Adrenal gland (tissue), 12 donors: ENCODE results near the gene CCDC196. TPM values are rescaled to one million over a fixed set of nuclear protein-coding genes. Genes with fewer than 3 reads are reported as not detected.

ENCODE experiments used
- DNase-seq, 7 donors: peaks; one replicate each; pipeline ENCODE4 v3.0.0-alpha.2; 2019 to 2020
- H3K27ac ChIP-seq, 5 donors: fragments of 200-600 bp; sonication (generic) in 4 of 5; 1 replicate in 3 of 5; 2 replicates in 2 of 5; pipeline versions ENCODE4 v1.5.1 to v1.8.0; 2016 to 2020; ENCODE audit warnings: mild to moderate bottlenecking in 1 of 5
- H3K27me3 ChIP-seq: fragments of 200-600 bp; 2 replicates; pipeline ENCODE4 v1.8.0; 2021
- H3K36me3 ChIP-seq, 2 donors: fragments of 200-600 bp; replicated peaks in 1 of 2; 1 replicate in 1 of 2; 2 replicates in 1 of 2; pipeline versions ENCODE4 v1.5.1 to v1.8.0; 2018 to 2022
- H3K4me1 ChIP-seq, 2 donors: fragments of 200-600 bp; replicated peaks in 1 of 2; 1 replicate in 1 of 2; 2 replicates in 1 of 2; pipeline versions ENCODE4 v1.5.1 to v1.8.0; 2018 to 2021
- H3K4me3 ChIP-seq, 4 donors: fragments of 200-600 bp; sonication (generic) in 3 of 4; one replicate each; pipeline ENCODE4 v1.5.1; 2016 to 2018
- H3K9me3 ChIP-seq, 3 donors: fragments of 200-600 bp; sonication (generic) in 1 of 3; replicated peaks in 1 of 3; 1 replicate in 2 of 3; 2 replicates in 1 of 3; pipeline versions ENCODE4 v1.5.1 to v1.8.0; 2016 to 2021
- CTCF ChIP-seq, 6 experiments: fragments of 450-650 bp in 4 of 6; fragments of 200-600 bp in 2 of 6; sonication (generic) in 1 of 6; IDR thresholded peaks; 1 replicate in 5 of 6; 2 replicates in 1 of 6; pipeline versions ENCODE4 v1.5.1 to v1.8.0; 2016 to 2021; ENCODE audit warnings: antibody characterized with exemption in 6 of 6, mild to moderate bottlenecking in 2 of 6, moderate library complexity in 1 of 6
- POLR2A ChIP-seq, 2 donors: fragments of 450-650 bp; IDR thresholded peaks; one replicate each; pipeline ENCODE4 v1.6.1; 2017; ENCODE audit warnings: antibody characterized with exemption in 2 of 2, mild to moderate bottlenecking in 2 of 2, moderate library complexity in 1 of 2
- WGBS, 4 donors: extraction: QIAGEN DNeasy Blood & Tissue Kit in 2 of 4; methylation state at CpG; one replicate each; pipeline versions ENCODE4 v1.1.5 to v1.1.7; 2013 to 2017; 5-methylcytosine and 5-hydroxymethylcytosine counted together
- intact Hi-C, 2 donors: fragments of 100-400 bp; cut with DNase I; formaldehyde crosslinking; loops; one replicate each; pipeline versions ENCODE4 v1.14.1 to v1.15.0; 2022 to 2023
- polyA plus RNA-seq, 3 donors: library from polyadenylated mRNA; stranded (reverse); fragments of 200-250 nt in 2 of 3; fragments of 350-450 nt in 1 of 3; fragmentation: Illumina TruSeq in 1 of 3; extraction: RNeasy Lipid Tissue Mini Kit (QIAGEN cat#74804) in 1 of 3; gene quantifications; one replicate each; pipeline ENCODE4 v1.2.3, GENCODE V29; 2013 to 2014
- total RNA-seq, 9 donors: library from RNA; depleted of rRNA in 4 of 9; stranded (reverse); fragments of >200 nt in 4 of 9; fragments of 120-200 nt in 1 of 9; fragmentation: NEBNext Ultra II Directional in 1 of 9; extraction: Animal tissue kit (Norgen Biotek cat#: 25700) in 1 of 9; gene quantifications; one replicate each; pipeline versions ENCODE4 v1.1.0 to v1.2.4, GENCODE V29; 2013 to 2023
- donor health status: healthy with polysubstance abuse.
- donor health status: Bipolar disorder and iron deficiency.
- donor health status: DM: yes; HTN: yes; CAD: no.
- donor health status: DM: no; HTN: no; CAD: no.
- donor health status: DM: no; HTN: no; CAD: no.
- donor health status: DM: yes; HTN: yes; CAD: no.

Gene CCDC196
- total and polyA plus RNA-seq, 12 donors: not detected

DNA sequence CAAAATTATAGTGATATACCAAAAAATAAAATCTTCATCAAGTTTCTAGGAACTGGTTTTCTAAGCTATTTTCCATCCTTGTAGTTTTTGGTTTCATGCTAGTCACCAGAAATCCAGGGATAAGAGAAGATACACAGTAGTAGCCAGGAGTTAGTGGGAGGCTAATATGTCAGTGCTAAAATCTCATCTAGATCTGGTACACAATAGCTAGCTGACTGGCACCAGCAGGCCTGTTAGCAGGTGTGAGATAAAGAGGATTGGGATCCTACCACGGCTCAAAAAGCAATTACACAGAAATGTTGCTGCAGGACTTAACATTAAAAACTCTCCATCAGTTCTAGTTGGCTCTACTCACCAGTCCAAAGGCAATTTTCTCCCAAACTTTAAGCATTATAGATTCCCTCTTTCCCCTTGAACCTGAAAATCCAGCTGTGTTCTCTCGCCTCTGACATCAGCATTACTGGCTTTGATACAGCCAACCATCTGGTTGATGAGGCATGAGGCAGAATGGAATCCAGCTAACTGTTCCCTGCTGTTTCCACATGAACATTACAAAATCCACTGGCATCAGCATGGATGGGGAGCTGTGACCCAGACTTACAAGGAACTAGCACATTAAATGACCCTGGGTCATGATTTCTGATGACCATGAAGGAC, 41.8 kb upstream of the CCDC196 start:
- no peaks in the 10 kb centered on the region for H3K27me3 ChIP-seq
- H3K4me3 ChIP-seq: no peak overlapping the region
- intact Hi-C loops: no loop called here
- peak in 1 of 7 donors; percentile 15 for DNase-seq
- no peaks in the 10 kb centered on the region for H3K9me3 ChIP-seq
- TF ChIP-seq POLR2A (IDR thresholded peaks at IDR 0.05) (no peak), CTCF (IDR thresholded peaks at IDR 0.05) (no peak)
- H3K4me1 ChIP-seq: no peaks in the 10 kb centered on the region
- 81 to 87% (median 84%) methylated on average over 2 of the region's 2 CpGs for WGBS, 4 donors
- no peaks in the 10 kb centered on the region for H3K36me3 ChIP-seq
- H3K27ac ChIP-seq: no peak overlapping the region

GRCh38 chr14:66445936-66446335, 40.2 kb upstream of the CCDC196 start:
- Histone ChIP-seq H3K4me1 (no peaks in the 10 kb centered on the region), H3K36me3 (no peaks in the 10 kb centered on the region), H3K4me3 (no peak overlapping the region), H3K27me3 (no peaks in the 10 kb centered on the region), H3K27ac (no peak overlapping the region), H3K9me3 (no peaks in the 10 kb centered on the region)
- no peak for DNase-seq
- TF ChIP-seq POLR2A (IDR thresholded peaks at IDR 0.05): no peak
- no peak for TF ChIP-seq CTCF (IDR thresholded peaks at IDR 0.05)
- intact Hi-C loops: no loop called here

DNA sequence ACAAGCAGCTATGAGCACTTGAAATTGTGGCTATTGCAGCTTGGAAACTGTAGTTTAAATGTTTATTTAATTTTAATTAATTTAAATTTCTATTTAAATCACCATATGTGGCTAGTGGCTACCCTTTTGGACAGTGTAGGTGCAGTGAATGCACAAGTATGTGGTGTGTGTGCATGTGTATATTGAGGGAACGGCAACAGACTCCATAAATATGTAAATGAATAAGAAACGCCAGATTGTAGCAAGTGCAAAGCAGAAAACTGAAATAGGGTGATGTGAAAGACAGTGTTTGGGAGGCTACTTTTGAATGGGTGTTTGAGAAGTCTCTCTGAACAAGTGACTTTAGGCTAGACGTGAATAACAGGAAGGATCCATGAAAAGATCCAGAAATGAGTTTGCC, 32.7 kb upstream of the CCDC196 start:
- Histone ChIP-seq H3K4me1 (no peaks in the 10 kb centered on the region), H3K27ac (no peak overlapping the region)
- DNase-seq: no peak

GRCh38 chr14:66459603-66460002, 26.6 kb upstream of the CCDC196 start:
- TF ChIP-seq POLR2A (IDR thresholded peaks at IDR 0.05): no peak
- Histone ChIP-seq H3K27me3 (no peaks in the 10 kb centered on the region), H3K36me3 (no peaks in the 10 kb centered on the region), H3K9me3 (no peaks in the 10 kb centered on the region), H3K4me1 (no peaks in the 10 kb centered on the region), H3K27ac (no peak overlapping the region), H3K4me3 (no peak overlapping the region)
- DNase-seq: no peak
- intact Hi-C loops: no loop called here

More for the DNA sequence above, 32.7 kb upstream of the CCDC196 start:
- TF ChIP-seq POLR2A (IDR thresholded peaks at IDR 0.05): no peak
- TF ChIP-seq CTCF (IDR thresholded peaks at IDR 0.05): no peak
- H3K4me3 ChIP-seq: no peak overlapping the region
- H3K36me3 ChIP-seq: no peaks in the 10 kb centered on the region
- H3K27me3 ChIP-seq: no peaks in the 10 kb centered on the region
- WGBS, 4 donors: 64 to 86% (median 80%) methylated on average over 3 of the region's 3 CpGs
- intact Hi-C loops: no loop called here
- H3K9me3 ChIP-seq: no peaks in the 10 kb centered on the region

DNA sequence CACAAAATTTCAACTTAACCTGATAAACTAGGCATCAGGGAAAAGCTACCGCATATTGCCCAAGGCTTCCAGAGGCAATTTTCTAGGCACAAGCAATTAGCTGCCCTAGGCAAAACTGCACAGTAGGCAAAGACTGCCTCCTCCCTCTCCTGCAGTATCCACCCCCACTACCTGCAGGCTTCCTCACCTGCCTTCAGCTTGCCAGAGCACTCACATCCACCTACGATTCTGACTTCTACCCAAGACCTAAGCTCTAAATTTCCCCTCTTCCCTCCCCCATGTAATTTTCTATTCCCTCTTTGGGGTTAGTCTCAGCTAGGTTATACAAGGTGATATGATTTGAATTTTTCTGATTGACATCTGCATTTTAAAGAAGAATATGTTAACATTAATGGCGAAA, 21.9 kb upstream of the CCDC196 start:
- no peak overlapping the region for H3K27ac ChIP-seq
- WGBS, 4 donors: 92 to 98% (median 97%) methylated on average over 3 of the region's 3 CpGs
- no peak for DNase-seq
- no peaks in the 10 kb centered on the region for H3K36me3 ChIP-seq
- no peaks in the 10 kb centered on the region for H3K4me1 ChIP-seq
- no peaks in the 10 kb centered on the region for H3K27me3 ChIP-seq
- TF ChIP-seq CTCF (IDR thresholded peaks at IDR 0.05) (no peak), POLR2A (IDR thresholded peaks at IDR 0.05) (no peak)
- H3K9me3 ChIP-seq: no peaks in the 10 kb centered on the region
- intact Hi-C loops: no loop called here
- no peak overlapping the region for H3K4me3 ChIP-seq
